ENCODE results near the gene ODF4. TPM values are rescaled to one million over a fixed set of nuclear protein-coding genes. Genes with fewer than 3 reads are reported as not detected.

ODF4 gene
- total RNA-seq, 1 donor from 2014 or later = not detected

DNA sequence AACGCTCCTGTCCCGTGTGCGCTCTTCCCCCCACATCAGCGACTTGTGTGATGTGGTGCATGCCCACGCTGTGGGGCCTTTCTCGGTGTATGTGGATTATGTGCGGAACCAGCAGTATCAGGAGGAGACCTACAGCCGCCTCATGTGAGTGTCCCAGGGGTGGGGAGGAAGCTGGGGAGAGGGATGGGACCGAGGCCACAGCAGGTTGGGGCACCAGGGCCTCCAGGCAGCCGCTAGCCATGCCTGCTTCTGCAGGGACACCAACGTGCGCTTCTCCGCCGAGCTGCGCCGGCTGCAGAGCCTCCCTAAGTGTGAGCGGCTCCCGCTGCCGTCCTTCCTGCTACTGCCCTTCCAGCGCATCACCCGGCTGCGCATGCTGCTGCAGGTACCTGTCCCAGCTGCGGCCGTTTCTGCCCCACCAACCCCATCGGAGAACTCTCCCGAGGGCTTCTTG is 23.8 kb upstream of the ODF4 start:
- TF ChIP-seq, protein P1, sequence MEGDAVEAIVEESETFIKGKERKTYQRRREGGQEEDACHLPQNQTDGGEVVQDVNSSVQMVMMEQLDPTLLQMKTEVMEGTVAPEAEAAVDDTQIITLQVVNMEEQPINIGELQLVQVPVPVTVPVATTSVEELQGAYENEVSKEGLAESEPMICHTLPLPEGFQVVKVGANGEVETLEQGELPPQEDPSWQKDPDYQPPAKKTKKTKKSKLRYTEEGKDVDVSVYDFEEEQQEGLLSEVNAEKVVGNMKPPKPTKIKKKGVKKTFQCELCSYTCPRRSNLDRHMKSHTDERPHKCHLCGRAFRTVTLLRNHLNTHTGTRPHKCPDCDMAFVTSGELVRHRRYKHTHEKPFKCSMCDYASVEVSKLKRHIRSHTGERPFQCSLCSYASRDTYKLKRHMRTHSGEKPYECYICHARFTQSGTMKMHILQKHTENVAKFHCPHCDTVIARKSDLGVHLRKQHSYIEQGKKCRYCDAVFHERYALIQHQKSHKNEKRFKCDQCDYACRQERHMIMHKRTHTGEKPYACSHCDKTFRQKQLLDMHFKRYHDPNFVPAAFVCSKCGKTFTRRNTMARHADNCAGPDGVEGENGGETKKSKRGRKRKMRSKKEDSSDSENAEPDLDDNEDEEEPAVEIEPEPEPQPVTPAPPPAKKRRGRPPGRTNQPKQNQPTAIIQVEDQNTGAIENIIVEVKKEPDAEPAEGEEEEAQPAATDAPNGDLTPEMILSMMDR (IDR thresholded peaks at IDR 0.05) = no peak
- TF ChIP-seq EZH2 (IDR thresholded peaks at IDR 0.05) (peak; percentile 72), EZH2phosphoT487 (IDR thresholded peaks at IDR 0.05) (no peak)
- Mint-ChIP-seq H3K27me3 (ENCODE audit: insufficient read depth, low read depth) (peaks cover 32% of the 10 kb centered on the region), H3K36me3 (no peaks in the 10 kb centered on the region), H3K4me1 (peaks cover 24% of the 10 kb centered on the region), H3K27ac (no peak overlapping the region), H3K4me3 (peak overlapping the region; percentile 75), H3K9me3 (no peaks in the 10 kb centered on the region)
- DNase-seq (ENCODE audit: low spot score) = peak; percentile 68
- H3F3A ChIP-seq (ENCODE audit: low read depth) = peaks cover 3% of the 10 kb centered on the region
- H3K27me3 ChIP-seq = peaks cover 48% of the 10 kb centered on the region
- H3K79me2 ChIP-seq (ENCODE audit: low read depth) = no peaks in the 10 kb centered on the region
- peak overlapping the region; percentile 56 for H3K4me3 ChIP-seq
- peak overlapping the region; percentile 98 for H3K4me2 ChIP-seq
- H3K9ac ChIP-seq = no peak overlapping the region
- peak overlapping the region; percentile 99 for H2AFZ ChIP-seq (replicated peaks)
- peaks cover 11% of the 10 kb centered on the region for H3K4me1 ChIP-seq
- H3K27ac ChIP-seq = no peak overlapping the region
- no peaks in the 10 kb centered on the region for H3K9me3 ChIP-seq (ENCODE audit: low read depth)
- H4K20me1 ChIP-seq (ENCODE audit: low read depth) = no peaks in the 10 kb centered on the region
- no peaks in the 10 kb centered on the region for H3K36me3 ChIP-seq

DNA sequence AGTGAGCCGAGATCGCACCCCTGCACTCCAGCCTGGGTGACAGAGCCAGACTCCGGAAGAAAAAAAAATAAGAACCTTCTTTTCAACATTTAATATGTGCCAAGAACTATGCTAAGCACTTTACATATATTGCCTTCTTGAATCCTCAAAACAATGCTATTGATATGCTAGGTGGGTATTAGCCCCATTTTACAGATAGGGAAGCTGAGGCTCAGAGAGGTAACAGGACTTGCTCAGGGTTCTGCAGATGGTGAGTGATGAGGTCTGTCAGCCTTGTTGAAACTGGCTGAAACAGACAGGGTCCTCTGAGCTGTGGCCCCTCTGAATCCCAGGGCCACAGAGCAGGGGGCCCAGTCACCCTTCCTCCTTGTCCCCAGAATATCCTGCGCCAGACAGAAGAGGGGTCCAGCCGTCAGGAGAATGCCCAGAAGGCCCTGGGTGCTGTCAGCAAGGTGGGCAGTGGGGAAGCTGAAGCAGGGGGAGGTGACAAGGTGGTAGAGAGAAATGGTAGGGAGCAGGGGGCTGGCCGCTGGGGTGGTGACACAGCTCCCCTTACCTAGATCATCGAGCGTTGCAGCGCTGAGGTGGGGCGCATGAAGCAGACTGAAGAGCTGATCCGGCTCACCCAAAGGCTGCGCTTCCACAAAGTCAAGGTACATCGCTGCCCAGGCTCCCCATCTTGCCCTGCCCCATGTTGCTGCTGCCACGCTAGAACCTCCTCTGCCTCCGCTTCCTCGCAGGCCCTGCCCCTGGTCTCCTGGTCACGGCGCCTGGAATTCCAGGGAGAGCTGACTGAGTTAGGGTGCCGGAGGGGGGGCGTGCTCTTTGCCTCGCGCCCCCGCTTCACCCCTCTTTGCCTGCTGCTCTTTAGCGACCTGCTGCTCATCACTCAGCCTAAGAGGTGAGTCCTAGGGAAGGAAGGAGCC is 21.4 kb upstream of the ODF4 start:
- H3K36me3 Mint-ChIP-seq = no peaks in the 10 kb centered on the region
- peaks cover 32% of the 10 kb centered on the region for H3K27me3 Mint-ChIP-seq (ENCODE audit: insufficient read depth, low read depth)
- H3K27ac Mint-ChIP-seq = no peak overlapping the region
- H3K4me1 Mint-ChIP-seq = peaks cover 20% of the 10 kb centered on the region
- peaks cover 11% of the 10 kb centered on the region for H3K4me1 ChIP-seq
- H3K27me3 ChIP-seq = peaks cover 48% of the 10 kb centered on the region
- no peak overlapping the region for H2AFZ ChIP-seq (replicated peaks)
- H3K36me3 ChIP-seq = no peaks in the 10 kb centered on the region
- H3K4me2 ChIP-seq = no peak overlapping the region
- H4K20me1 ChIP-seq (ENCODE audit: low read depth) = no peaks in the 10 kb centered on the region
- H3K9me3 Mint-ChIP-seq = no peaks in the 10 kb centered on the region
- H3K27ac ChIP-seq = no peak overlapping the region
- H3K79me2 ChIP-seq (ENCODE audit: low read depth) = no peaks in the 10 kb centered on the region
- H3F3A ChIP-seq (ENCODE audit: low read depth) = peaks cover 3% of the 10 kb centered on the region
- no peak overlapping the region for H3K9ac ChIP-seq
- H3K4me3 ChIP-seq = no peak overlapping the region
- no peak overlapping the region for H3K4me3 Mint-ChIP-seq
- no peaks in the 10 kb centered on the region for H3K9me3 ChIP-seq (ENCODE audit: low read depth)
- TF ChIP-seq EZH2 (IDR thresholded peaks at IDR 0.05) (no peak), EZH2phosphoT487 (IDR thresholded peaks at IDR 0.05) (no peak)
- TF ChIP-seq, protein P1 (IDR thresholded peaks at IDR 0.05) = no peak
- DNase-seq (ENCODE audit: low spot score) = no peak

GRCh38 chr17:8320262-8320661 is 19.4 kb upstream of the ODF4 start:
- Mint-ChIP-seq H3K4me3 (peak overlapping the region; percentile 50), H3K4me1 (peaks cover 13% of the 10 kb centered on the region), H3K27ac (no peak overlapping the region), H3K9me3 (no peaks in the 10 kb centered on the region), H3K36me3 (no peaks in the 10 kb centered on the region), H3K27me3 (ENCODE audit: insufficient read depth, low read depth) (peaks cover 19% of the 10 kb centered on the region)
- Histone ChIP-seq H3K27me3 (peaks cover 37% of the 10 kb centered on the region), H3F3A (ENCODE audit: low read depth) (peaks cover 3% of the 10 kb centered on the region), H3K27ac (no peak overlapping the region), H3K79me2 (ENCODE audit: low read depth) (no peaks in the 10 kb centered on the region), H3K36me3 (no peaks in the 10 kb centered on the region), H4K20me1 (ENCODE audit: low read depth) (no peaks in the 10 kb centered on the region), H3K4me1 (no peaks in the 10 kb centered on the region), H3K4me3 (no peak overlapping the region), H3K4me2 (no peak overlapping the region), H3K9me3 (ENCODE audit: low read depth) (no peaks in the 10 kb centered on the region), H2AFZ (replicated peaks) (no peak overlapping the region), H3K9ac (no peak overlapping the region)
- no peak for TF ChIP-seq EZH2 (IDR thresholded peaks at IDR 0.05)
- TF ChIP-seq, protein P1 (IDR thresholded peaks at IDR 0.05) = no peak
- no peak for TF ChIP-seq EZH2phosphoT487 (IDR thresholded peaks at IDR 0.05)
- DNase-seq (ENCODE audit: low spot score) = no peak

All from neural progenitor cell (in vitro differentiated cells).